ENCODE measurements around the gene CARD9.
A peak's percentile ranks its signal among the peaks of the same experiment; 100 is the strongest.

Gene CARD9

DNA sequence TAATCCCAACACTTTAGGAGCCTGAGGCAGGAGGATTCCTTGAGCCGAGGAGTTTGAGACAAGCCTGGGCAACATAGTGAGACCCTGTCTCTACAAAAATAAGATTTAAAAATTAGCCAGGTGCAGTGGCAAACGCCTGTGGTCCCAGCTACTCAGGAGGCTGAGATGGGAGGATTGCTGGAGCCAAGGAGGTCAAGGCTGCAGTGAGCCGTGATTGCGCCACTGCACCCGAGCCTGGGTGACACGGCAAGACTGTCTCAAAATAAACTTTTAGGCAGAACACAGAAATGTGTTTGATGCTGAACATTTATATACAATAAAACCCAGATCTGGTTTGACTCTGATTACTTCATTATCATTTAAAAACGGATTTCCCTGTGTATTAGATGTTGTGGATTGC, 32.0 kb upstream of the CARD9 start:
- Mint-ChIP-seq H3K4me3 (peak overlapping the region in 1 of 2 donors; percentile 75), H3K27ac (peak overlapping the region in 1 of 2 donors; percentile 42), H3K27me3 (no peaks in the 10 kb centered on the region), H3K9me3 (no peaks in the 10 kb centered on the region), H3K4me1 (peaks cover 90% of the 10 kb centered on the region)
- no peak for ATAC-seq
- no peak for DNase-seq

DNA sequence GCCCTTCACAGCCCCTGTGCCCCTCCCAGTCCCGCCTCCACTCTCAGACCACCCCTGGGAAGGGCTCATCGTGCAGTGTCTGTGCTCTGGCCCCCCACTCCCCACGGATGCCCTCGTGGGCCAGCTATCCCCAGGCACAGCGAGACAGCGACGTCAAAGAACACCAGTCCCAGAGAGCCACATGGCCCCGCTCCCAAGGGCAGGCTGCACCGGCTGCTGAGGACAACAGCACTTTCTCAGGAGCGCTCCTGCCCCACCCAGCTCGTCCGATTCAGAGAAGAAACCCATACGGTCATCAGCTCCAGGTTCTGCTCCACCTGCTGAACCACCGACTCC, 31.3 kb upstream of the CARD9 start:
- DNase-seq, result no peak
- Mint-ChIP-seq H3K27me3 (no peaks in the 10 kb centered on the region), H3K4me1 (peaks cover 89% of the 10 kb centered on the region), H3K4me3 (peak overlapping the region; percentile 71 to 75), H3K27ac (no peak overlapping the region), H3K9me3 (no peaks in the 10 kb centered on the region)
- no peak for ATAC-seq

DNA sequence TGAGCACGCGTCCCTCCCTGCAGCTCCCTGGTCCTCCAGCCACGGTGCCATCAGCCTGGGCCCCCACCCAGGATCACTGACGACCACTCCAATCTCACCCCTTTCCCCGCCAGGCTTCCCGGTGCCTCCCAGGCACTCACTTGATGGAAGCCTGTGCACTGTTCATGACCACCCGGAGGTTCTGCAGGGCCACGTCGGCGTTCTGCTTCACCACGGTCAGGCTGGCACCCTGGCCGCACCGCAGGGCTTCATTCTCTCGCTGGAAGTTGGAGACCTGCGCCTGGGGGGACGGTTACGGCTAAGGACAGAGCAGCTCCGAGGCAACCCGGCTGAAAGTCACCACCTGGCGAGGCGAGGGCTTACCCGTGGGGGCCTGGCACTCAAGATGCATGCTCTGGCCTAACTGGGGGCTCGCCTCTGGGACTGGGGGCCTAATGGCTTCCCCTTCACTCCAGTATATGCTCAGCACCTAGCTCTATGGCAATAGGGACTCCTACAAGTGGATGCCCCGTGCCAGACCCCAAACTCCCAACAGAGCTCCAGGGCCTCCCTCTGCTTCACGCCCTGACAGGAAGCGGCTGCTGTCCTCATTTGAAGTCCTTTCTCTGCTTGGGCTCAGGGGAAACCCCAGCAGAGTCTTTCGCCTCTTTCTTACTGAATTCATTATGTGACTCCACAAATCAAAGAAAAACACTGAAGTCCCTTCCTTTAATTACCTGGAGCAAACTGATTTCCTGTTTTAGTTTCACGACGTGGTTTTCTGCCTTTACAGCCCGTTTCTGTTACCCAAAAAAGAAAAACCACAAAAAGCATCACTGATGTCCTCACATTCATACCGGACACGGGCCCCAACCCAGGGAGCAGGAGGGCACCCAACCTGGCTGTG, 30.7 kb upstream of the CARD9 start:
- Mint-ChIP-seq H3K4me1 (peaks cover 86% of the 10 kb centered on the region), H3K4me3 (peak overlapping the region; percentile 71 to 75), H3K27ac (peak overlapping the region; percentile 44 to 59), H3K9me3 (no peaks in the 10 kb centered on the region), H3K27me3 (no peaks in the 10 kb centered on the region)
- ATAC-seq, result peak; percentile 62
- peak; percentile 55 to 74 for DNase-seq

DNA sequence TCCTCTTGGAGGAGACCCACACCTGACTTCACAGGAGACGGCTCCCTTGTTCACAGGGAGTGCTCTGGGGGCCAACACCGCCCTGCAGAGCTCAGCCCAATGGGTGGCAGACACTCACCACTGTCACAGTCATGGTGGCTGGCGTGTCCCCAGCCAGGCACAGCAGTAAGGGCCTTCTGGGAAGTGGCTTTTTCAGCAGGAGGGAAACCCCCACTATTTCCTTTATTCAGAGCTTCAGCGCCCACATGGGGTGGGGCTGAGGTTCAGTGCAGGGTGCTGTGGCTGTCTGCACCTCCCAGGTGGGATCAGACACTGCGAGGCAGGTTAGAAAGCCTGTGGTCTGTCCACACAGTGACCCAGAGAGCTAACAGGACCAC, 30.1 kb upstream of the CARD9 start:
- no peaks in the 10 kb centered on the region for H3K9me3 Mint-ChIP-seq
- ATAC-seq (peak; percentile 87), DNase-seq (peak; percentile 79 to 87)
- H3K27me3 Mint-ChIP-seq, result no peaks in the 10 kb centered on the region
- peak overlapping the region; percentile 54 to 91 for H3K27ac Mint-ChIP-seq
- H3K4me1 Mint-ChIP-seq, result peaks cover 86% of the 10 kb centered on the region
- peak overlapping the region; percentile 71 to 75 for H3K4me3 Mint-ChIP-seq

DNA sequence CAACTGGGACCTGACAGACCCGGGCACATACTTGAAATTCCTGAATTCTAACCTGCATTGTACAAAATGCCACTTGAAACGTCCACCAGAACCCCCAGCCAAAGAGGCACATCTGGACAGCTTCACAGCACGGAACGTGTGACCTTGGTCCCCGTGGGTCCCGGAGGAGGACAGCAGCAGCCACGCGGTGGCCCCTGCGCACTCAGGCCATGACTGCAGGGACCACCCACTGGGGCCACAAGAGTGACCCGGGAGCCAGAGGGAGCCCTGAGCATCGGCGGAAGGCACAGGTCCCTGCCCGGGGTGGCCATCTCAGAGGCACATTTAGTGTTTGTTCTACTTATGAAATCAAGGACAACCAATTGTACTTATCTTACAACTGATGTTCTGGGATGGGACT, 28.6 kb upstream of the CARD9 start:
- ATAC-seq (no peak), DNase-seq (no peak)
- Mint-ChIP-seq H3K9me3 (no peaks in the 10 kb centered on the region), H3K27ac (no peak overlapping the region), H3K4me1 (peaks cover 81% of the 10 kb centered on the region), H3K27me3 (no peaks in the 10 kb centered on the region), H3K4me3 (no peak overlapping the region)

DNA sequence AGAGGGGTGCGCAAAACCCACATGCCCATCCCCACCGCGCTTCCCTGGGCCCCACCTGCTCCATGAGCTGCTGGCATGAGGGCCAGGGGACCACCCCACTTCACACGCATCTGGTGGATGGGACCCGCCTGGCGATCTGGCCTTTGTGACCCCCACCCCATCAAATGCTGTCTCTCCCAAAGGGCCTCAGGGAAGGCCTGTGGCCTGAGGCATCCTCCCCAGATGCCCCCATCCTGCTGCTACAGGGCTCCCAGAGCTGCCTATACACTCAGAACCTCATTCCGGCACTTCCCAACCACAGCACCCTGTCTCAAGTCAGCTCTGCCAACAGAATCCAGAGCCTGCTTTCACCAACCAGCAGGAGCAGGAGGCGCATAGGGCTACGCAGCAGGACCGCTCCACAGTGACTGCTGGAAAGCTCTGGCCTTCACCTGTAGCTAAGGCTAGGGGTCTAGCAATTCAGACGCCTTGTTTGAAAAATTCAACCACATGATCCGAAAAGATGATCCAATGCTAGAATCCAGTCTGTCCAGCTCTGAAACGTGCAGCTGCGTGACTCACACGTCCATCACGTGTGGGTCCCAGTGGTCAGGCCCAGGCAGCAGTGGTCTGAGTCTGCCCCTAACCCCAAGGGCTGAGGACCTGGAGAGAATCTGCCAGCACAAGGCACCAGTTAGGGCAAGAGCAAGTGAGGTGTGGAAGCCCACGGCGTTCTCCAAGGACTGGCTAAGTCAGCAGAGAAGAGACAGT, 27.9 kb upstream of the CARD9 start:
- Mint-ChIP-seq H3K4me3 (peak overlapping the region; percentile 19 to 51), H3K9me3 (no peaks in the 10 kb centered on the region), H3K27ac (no peak overlapping the region), H3K27me3 (no peaks in the 10 kb centered on the region), H3K4me1 (peaks cover 80% of the 10 kb centered on the region)
- ATAC-seq (no peak), DNase-seq (no peak)

DNA sequence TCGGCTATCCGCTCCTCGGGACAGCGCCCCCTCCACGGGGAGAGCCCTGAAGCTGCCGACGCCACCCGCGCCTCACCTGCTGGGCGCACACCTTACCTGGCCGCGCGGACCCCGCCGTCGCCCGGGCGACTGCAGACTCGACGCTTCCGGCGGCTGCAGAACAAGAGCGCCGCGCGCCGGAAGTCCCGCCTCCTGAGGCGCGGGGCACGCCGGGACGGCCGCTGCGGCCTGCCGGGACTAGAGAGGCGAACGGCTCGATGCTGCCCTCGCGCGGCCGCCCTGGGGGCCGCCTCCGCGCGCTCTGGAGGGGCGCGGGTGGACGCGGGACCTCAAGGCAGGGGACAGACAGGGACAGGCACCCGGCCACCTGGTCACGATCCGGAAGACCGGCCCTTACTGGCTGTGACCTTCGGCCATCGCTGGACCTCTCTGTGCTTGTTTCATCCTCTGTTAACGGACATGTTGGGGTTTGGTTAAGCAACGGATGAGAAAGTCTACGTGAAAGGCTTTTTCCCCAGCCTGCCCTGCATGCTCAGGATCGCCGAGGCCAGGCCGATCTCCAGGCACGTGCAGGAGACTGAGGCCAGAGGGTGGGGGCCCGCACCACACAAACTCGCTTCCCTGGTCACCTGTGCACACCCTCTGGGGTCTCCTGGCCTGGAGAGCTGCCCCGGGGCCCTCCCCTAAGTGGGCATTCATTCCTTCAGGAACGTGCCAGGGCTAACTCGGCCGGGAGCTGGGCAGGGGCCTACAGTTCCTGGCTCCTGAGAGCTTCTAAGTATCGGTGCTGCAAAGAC, 26.8 kb upstream of the CARD9 start, which contains the start of gene SNAPC4:
SNAPC4 (minus strand) TSS at position 133 of the 797 bp plus-strand sequence. CDS start 1,742 bp downstream, outside the sequence.
- DNase-seq (peak; percentile 88), ATAC-seq (peak; percentile 71)
- Mint-ChIP-seq H3K27ac (peak within 1 kb of the TSS; percentile 87 to 88), H3K4me3 (peak within 1 kb of the TSS; percentile 91 to 93), H3K27me3 (no peaks in the 10 kb centered on the region), H3K4me1 (peaks cover 71% of the 10 kb centered on the region), H3K9me3 (no peaks in the 10 kb centered on the region)

DNA sequence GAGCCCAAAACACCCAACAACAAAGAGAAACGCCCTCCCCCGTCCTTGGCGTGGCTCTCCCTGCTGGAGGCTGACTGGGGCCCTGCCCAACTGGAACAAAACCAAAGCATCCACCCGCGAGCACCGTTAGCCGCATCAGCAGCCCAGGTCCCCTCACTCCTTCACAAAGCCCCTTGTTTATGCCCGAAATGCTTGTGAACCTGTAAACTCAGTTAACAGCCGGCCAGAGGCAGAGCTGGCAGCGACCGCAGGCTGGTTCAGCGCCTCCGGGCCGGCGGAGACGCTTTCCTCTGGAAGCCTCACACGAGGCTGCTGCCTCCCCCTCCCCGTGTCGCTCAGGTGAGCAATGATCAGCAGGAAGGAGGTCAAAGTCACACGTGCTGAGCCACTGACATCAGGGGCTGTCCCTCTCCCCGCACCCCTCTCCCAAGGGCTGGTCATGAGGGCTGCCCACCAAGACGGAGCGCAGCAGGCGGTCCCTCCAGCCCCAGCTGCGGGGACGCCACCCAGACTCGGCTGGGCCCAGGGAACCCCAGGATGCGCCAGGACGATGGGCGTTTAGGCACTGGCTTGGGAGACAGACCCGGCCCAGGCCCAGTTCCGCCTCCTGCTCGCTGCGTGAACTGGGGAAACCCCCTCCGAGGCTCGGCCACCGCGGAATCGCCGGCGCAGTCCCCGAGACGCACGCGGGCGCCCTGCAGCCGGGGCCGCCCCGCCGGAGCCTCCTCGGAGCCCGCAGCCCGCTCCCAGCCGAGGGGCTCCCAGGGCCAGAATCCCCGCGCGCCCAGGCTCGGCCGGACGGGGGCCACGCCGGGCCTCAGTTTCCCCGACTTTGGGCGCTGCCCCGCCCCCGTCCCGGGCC, 25.9 kb upstream of the CARD9 start:
- ATAC-seq (peak; percentile 40), DNase-seq (peak; percentile 32 to 61)
- H3K4me1 Mint-ChIP-seq, result peaks cover 63% of the 10 kb centered on the region
- H3K9me3 Mint-ChIP-seq, result no peaks in the 10 kb centered on the region
- H3K27me3 Mint-ChIP-seq, result no peaks in the 10 kb centered on the region
- H3K4me3 Mint-ChIP-seq, result peak overlapping the region; percentile 91 to 93
- peak overlapping the region; percentile 7 to 87 for H3K27ac Mint-ChIP-seq

DNA sequence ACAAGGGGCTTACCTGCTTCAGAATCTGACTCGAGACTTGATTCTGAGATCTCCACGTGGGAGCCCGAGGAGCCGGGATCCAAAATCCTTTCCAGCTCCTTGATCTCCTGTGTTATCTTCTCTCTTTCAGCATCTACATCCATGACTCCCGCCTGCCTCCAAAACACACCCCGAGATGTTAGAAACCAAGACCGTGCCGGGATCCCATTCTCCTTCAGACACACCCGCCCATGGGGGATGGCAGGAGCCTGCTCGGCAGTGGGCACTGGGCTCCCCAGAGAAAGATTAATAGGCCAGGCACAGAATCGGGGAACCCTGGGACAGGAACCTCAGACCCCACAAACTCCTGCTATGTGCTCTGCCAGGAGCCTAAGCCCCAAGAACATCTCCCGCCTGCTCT, 24.8 kb upstream of the CARD9 start:
- no peak overlapping the region for H3K27ac Mint-ChIP-seq
- no peaks in the 10 kb centered on the region for H3K27me3 Mint-ChIP-seq
- peaks cover 51% of the 10 kb centered on the region for H3K4me1 Mint-ChIP-seq
- no peak for DNase-seq
- H3K9me3 Mint-ChIP-seq, result no peaks in the 10 kb centered on the region
- no peak for ATAC-seq
- H3K4me3 Mint-ChIP-seq, result peak overlapping the region; percentile 91 to 93

DNA sequence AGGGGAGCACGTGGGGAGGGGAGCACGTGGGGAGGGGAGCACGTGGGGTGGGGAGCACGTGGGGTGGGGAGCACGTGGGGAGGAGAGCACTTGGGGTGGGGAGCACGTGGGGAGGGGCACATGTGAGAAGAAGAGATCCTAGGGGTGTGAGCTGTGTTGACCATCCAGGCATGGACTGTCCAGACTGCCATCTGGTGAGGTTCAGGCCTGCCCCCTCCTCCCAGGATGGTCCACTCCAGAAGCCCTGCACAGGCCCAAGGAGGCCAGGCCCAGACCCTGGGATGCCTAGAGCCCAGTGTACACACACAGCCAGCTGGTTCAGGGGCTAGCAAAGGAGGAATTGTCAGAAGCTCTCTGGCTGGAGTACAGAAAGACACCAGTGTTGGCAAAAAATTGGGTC, 24.2 kb upstream of the CARD9 start:
- no peak for DNase-seq
- no peak for ATAC-seq
- no peaks in the 10 kb centered on the region for H3K27me3 Mint-ChIP-seq
- H3K9me3 Mint-ChIP-seq, result no peaks in the 10 kb centered on the region
- no peak overlapping the region for H3K27ac Mint-ChIP-seq
- H3K4me3 Mint-ChIP-seq, result peak overlapping the region in 1 of 2 donors; percentile 15
- peaks cover 47% of the 10 kb centered on the region for H3K4me1 Mint-ChIP-seq

DNA sequence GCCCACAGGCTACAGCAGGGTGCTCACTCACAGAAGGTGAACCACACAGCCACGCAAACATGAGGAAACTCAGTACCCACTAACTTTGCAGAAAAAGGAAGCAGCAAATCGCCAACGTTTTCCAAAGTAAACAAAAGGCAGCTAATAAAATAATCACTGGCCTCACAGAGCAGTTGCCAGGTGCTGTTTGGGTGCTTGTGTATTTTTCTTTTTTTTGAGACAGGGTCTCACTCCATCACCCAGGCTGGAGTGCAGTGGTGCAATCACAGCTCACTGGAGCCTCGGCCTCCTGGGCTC, 22.7 kb upstream of the CARD9 start:
- H3K27ac Mint-ChIP-seq, result no peak overlapping the region
- ATAC-seq (no peak), DNase-seq (no peak)
- H3K4me1 Mint-ChIP-seq, result peaks cover 32% of the 10 kb centered on the region
- no peaks in the 10 kb centered on the region for H3K27me3 Mint-ChIP-seq
- H3K9me3 Mint-ChIP-seq, result no peaks in the 10 kb centered on the region
- no peak overlapping the region for H3K4me3 Mint-ChIP-seq

DNA sequence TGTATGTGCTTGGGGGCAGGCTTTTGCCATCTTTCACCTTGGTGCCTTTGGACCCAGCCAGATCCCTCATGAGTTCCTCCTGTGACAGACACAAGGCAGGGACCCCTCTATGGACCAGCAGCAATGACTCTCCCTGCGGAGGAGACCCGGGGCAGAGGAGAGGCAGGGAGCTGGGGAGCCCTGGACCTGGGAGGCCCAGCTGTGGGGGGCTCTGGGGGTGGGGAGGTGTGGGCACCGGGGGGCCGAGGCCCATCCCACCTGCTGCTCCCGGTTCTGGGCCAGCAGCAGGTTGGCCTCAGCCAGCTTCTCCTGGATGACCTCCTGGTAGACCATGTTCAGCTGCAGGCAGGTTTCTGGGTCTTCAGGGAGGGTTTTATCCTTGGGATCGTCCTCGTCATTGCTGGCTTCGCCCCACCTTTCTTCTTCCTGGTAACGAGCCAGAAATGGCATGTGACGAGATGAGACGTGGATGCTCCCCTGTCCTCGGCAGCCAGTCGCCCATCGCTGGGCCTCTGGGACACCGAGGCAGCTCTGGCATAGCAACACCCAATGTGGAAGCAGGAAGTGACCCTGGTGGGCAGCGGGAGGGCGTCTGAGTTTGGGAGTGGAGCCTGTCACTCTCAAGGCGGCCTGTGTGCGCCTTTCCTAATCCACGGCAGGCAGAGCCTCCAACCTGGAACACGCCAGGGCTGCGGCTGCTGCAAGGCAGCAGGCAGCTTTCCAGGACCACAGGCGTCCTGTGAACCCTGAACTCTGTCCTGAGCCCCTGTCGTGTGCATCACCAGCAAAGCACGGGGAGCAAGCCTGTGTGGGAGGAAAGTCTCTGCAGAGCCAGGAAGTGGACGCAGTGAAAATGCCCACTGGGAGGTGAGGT, 22.1 kb upstream of the CARD9 start:
- H3K27ac Mint-ChIP-seq, result no peak overlapping the region

DNA sequence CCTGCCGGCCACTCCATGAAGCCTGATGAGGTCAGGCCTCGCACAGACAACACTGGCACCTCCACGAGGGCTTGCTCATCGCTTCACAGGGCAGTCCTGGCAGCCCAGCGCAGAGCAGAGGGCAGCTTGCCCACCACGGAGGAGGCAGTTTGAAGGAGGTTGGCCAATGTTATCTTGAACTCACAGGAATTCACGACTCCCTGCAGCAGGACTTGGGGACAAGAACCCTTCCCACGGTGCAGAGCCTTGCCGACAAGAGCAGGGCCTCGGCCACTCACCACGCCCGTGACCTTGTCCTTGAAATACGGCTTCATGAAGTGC, 21.5 kb upstream of the CARD9 start:
- H3K27me3 Mint-ChIP-seq, result no peaks in the 10 kb centered on the region
- ATAC-seq (no peak), DNase-seq (no peak)
- peaks cover 23% of the 10 kb centered on the region for H3K4me1 Mint-ChIP-seq
- no peak overlapping the region for H3K4me3 Mint-ChIP-seq
- H3K9me3 Mint-ChIP-seq, result no peaks in the 10 kb centered on the region
- no peak overlapping the region for H3K27ac Mint-ChIP-seq

More for the DNA sequence above, 22.1 kb upstream of the CARD9 start:
- no peak for ATAC-seq
- Mint-ChIP-seq H3K9me3 (no peaks in the 10 kb centered on the region), H3K4me3 (no peak overlapping the region), H3K27me3 (no peaks in the 10 kb centered on the region), H3K4me1 (peaks cover 26% of the 10 kb centered on the region)
- no peak for DNase-seq

DNA sequence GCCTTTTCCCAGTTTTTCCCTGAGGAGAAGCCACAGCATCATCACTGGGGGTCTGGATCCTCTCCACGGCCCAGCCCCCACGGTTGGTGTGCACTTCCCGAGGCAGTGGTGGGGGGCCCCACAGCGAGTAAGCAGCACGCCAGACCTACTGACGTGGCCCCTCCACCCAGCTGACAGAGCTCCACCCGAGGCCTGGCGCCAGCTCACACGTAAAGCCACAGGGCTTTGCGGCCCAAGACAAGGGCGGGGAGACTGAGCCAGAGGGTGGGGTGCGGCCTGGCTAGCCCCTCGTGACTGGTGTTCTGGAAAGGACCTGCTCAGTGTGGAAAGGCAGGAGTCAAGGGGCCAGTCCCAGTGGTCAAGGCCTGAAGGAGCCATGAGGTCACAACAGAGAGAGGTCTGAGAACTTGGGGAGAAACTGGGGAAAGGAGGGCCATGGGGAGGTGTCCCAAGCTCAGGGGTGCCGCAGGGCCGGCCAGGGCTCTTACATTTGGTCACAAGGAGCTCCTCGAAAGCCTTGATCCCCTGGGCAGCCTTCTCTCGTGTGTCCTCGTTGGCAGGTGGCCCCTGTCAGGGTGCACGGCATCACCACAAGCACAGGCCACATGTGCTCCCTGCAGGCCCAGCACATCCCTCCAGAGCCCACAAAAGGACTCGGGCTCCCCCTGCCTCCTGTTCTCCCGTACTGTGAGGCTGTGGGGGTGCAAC, 21.0 kb upstream of the CARD9 start:
- ATAC-seq (no peak), DNase-seq (no peak)
- no peaks in the 10 kb centered on the region for H3K9me3 Mint-ChIP-seq
- no peaks in the 10 kb centered on the region for H3K27me3 Mint-ChIP-seq
- H3K4me3 Mint-ChIP-seq, result no peak overlapping the region
- peak overlapping the region in 1 of 2 donors; percentile 12 for H3K27ac Mint-ChIP-seq
- H3K4me1 Mint-ChIP-seq, result peaks cover 23% of the 10 kb centered on the region

Measured in stimulated activated naive CD8-positive, alpha-beta T cell treated with anti-CD3 and anti-CD28 coated beads, Interleukin-15, amount 100 ng/mL, for 72 hours (primary cell).